GM18870 (cell line): Measurements from ENCODE around the gene ARPC5.
"Not testable (repeated sequence)": the region's sequence is repeated elsewhere in the genome, so short reads cannot be mapped to it uniquely, and the experiment has no call there.

Experiments used
- ATAC-seq: cut with Tn5 transposase; IDR thresholded peaks from one replicate; pipeline ENCODE4 v1.9.1; 2021; ENCODE audit warnings: moderate library complexity; ENCODE audit not compliant: unreplicated experiment

Gene ARPC5

GRCh38 chr1:183648042-183648441, 12.5 kb upstream of the ARPC5 start:
- ATAC-seq: no peak

GRCh38 chr1:183646776-183647175, 11.2 kb upstream of the ARPC5 start:
- ATAC-seq: no peak

GRCh38 chr1:183645531-183645930, 9.9 kb upstream of the ARPC5 start:
- ATAC-seq: no peak

- ATAC-seq: no peak
Observed at GRCh38 chr1:183642166-183642565, 6.6 kb upstream of the ARPC5 start.

- ATAC-seq: no peak
Observed at GRCh38 chr1:183640193-183640592, 4.6 kb upstream of the ARPC5 start.

GRCh38 chr1:183638649-183639387, 3.2 kb upstream of the ARPC5 start:
- ATAC-seq: no peak

GRCh38 chr1:183636783-183637182, 1.2 kb upstream of the ARPC5 start:
- ATAC-seq: no peak

GRCh38 chr1:183636334-183636682, 725 bp upstream of the ARPC5 start:
- ATAC-seq: peak; percentile 2

GRCh38 chr1:183635099-183635605, 431 bp downstream of the ARPC5 start:
- ATAC-seq: no peak

- no peak for ATAC-seq
Observed at GRCh38 chr1:183634429-183635065, 1.0 kb downstream of the ARPC5 start.

- ATAC-seq: peak; percentile 67
Observed at GRCh38 chr1:183633676-183634343, 1.8 kb downstream of the ARPC5 start.

- no peak for ATAC-seq
Observed at GRCh38 chr1:183632964-183633363, 2.6 kb downstream of the ARPC5 start.

GRCh38 chr1:183632114-183632513, 3.5 kb downstream of the ARPC5 start:
- ATAC-seq: no peak

GRCh38 chr1:183630748-183631147, 4.8 kb downstream of the ARPC5 start:
- ATAC-seq: no peak

GRCh38 chr1:183628537-183628936, 7.0 kb downstream of the ARPC5 start:
- no peak for ATAC-seq

- not testable (repeated sequence) for ATAC-seq
Observed at GRCh38 chr1:183626236-183626635, 9.3 kb downstream of the ARPC5 start.

GRCh38 chr1:183622884-183623785, 12.4 kb downstream of the ARPC5 start:
- peak; percentile 68 for ATAC-seq

GRCh38 chr1:183622013-183622412, 13.6 kb downstream of the ARPC5 start:
- ATAC-seq: no peak

GRCh38 chr1:183620311-183620710, 15.3 kb downstream of the ARPC5 start:
- ATAC-seq: no peak

- ATAC-seq: no peak
Observed at GRCh38 chr1:183619781-183620180, 15.8 kb downstream of the ARPC5 start.

- not testable (repeated sequence) for ATAC-seq
Observed at GRCh38 chr1:183618202-183618601, 17.4 kb downstream of the ARPC5 start.
